B cell (primary cell): Measurements from ENCODE around the gene DPP10. TPM values are rescaled to one million over a fixed set of nuclear protein-coding genes. Genes with fewer than 3 reads are reported as not detected.

Experiments used
- ATAC-seq: fragments of 200-7000 bp; cut with Tn5 transposase; one replicate; pipeline ENCODE4 v1.10.0; 2021; ENCODE audit warnings: low read depth, mild to moderate bottlenecking, moderate number of reproducible peaks, moderate library complexity
- CTCF ChIA-PET: fragments of 350-600 bp; sonication (Branson Sonifier 250); formaldehyde crosslinking; loops from one replicate; lab custom pipeline; 2021; ENCODE audit warnings: antibody characterized with exemption, inconsistent platforms; lab: Charles Lee
- POLR2A ChIA-PET: fragments of 350-600 bp; sonication (Branson Sonifier 250); formaldehyde crosslinking; loops from one replicate; lab custom pipeline; 2021; ENCODE audit warnings: antibody characterized with exemption; lab: Charles Lee
- DNase-seq: peaks from one replicate; pipeline ENCODE4 v3.0.0; 2013
- H2AFZ ChIP-seq: 2 replicates; pipeline ENCODE4 v1.6.1; 2012; ENCODE audit warnings: mild to moderate bottlenecking, low read depth, low read length; ENCODE audit not compliant: insufficient read depth, poor library complexity, severe bottlenecking
- H3K27ac ChIP-seq, 2 donors: 1 replicate in 1 of 2; 2 replicates in 1 of 2; pipeline ENCODE4 v1.5.1; 2012 to 2013; ENCODE audit warnings: low read length in 2 of 2, mild to moderate bottlenecking in 2 of 2, moderate library complexity in 1 of 2
- H3K27me3 ChIP-seq, 4 experiments: fragments of 200-600 bp in 1 of 4; sonication (generic) in 1 of 4; replicated peaks in 1 of 4; 1 replicate in 2 of 4; 2 replicates in 2 of 4; pipeline versions ENCODE4 v1.6.1 to v1.7.0; 2013 to 2016; ENCODE audit warnings: low read length in 3 of 4, mild to moderate bottlenecking in 2 of 4, mixed read lengths in 1 of 4, moderate library complexity in 1 of 4; ENCODE audit not compliant: insufficient read depth in 4 of 4, control insufficient read depth in 3 of 4; ENCODE audit errors: control extremely low read depth in 1 of 4
- H3K36me3 ChIP-seq, 2 experiments: replicated peaks in 1 of 2; 1 replicate in 1 of 2; 2 replicates in 1 of 2; pipeline versions ENCODE4 v1.6.1 to v1.7.1; 2013; ENCODE audit warnings: low read length in 1 of 2; ENCODE audit not compliant: insufficient read depth in 2 of 2, control insufficient read depth in 1 of 2; ENCODE audit errors: control extremely low read depth in 1 of 2, extremely low read depth in 1 of 2
- H3K4me1 ChIP-seq, 2 donors: fragments of 200-600 bp in 1 of 2; sonication (generic) in 1 of 2; 1 replicate in 1 of 2; 2 replicates in 1 of 2; pipeline versions ENCODE4 v1.5.1 to v1.6.1; 2013 to 2017; ENCODE audit warnings: low read length in 2 of 2; ENCODE audit not compliant: control insufficient read depth in 2 of 2, insufficient read depth in 2 of 2
- H3K4me2 ChIP-seq: replicated peaks from 2 replicates; pipeline ENCODE3; 2012; ENCODE audit warnings: mild to moderate bottlenecking, low read depth, low read length; ENCODE audit not compliant: poor library complexity, severe bottlenecking
- H3K4me3 ChIP-seq, 5 experiments: fragments of 200-600 bp in 1 of 5; sonication (generic) in 1 of 5; 1 replicate in 3 of 5; 2 replicates in 2 of 5; pipeline versions ENCODE4 v1.5.1 to v1.7.0; 2011 to 2016; ENCODE audit warnings: low read length in 4 of 5, mild to moderate bottlenecking in 4 of 5, low read depth in 2 of 5, control low read depth in 1 of 5, moderate library complexity in 1 of 5; ENCODE audit not compliant: insufficient read depth in 1 of 5; ENCODE audit errors: control extremely low read depth in 1 of 5, extremely low read depth in 1 of 5
- H3K79me2 ChIP-seq: fragments of 200-600 bp; sonication (generic); one replicate; pipeline ENCODE4 v1.6.0; 2016; ENCODE audit warnings: low read length; ENCODE audit not compliant: control insufficient read depth, insufficient read depth
- H3K9ac ChIP-seq: fragments of 200-600 bp; sonication (generic); 2 replicates; pipeline ENCODE4 v1.6.1; 2017; ENCODE audit warnings: mild to moderate bottlenecking, low read length, moderate library complexity
- H3K9me3 ChIP-seq, 3 donors: one replicate each; pipeline versions ENCODE4 v1.6.1 to v1.7.1; 2013; ENCODE audit warnings: low read length in 2 of 3; ENCODE audit not compliant: control insufficient read depth in 2 of 3, insufficient read depth in 1 of 3; ENCODE audit errors: control extremely low read depth in 1 of 3
- H4K20me1 ChIP-seq: 2 replicates; pipeline ENCODE4 v1.6.0; 2012; ENCODE audit warnings: mild to moderate bottlenecking, low read length; ENCODE audit not compliant: insufficient read depth, control insufficient read depth, poor library complexity, severe bottlenecking
- H3K27ac Mint-ChIP-seq: one replicate; pipeline ENCODE4 v1.8.0; 2021; ENCODE audit warnings: mixed read lengths
- H3K27me3 Mint-ChIP-seq: one replicate; pipeline ENCODE4 v1.8.0; 2021; ENCODE audit warnings: mixed read lengths
- H3K4me1 Mint-ChIP-seq: one replicate; pipeline ENCODE4 v1.8.0; 2021; ENCODE audit warnings: mixed read lengths
- H3K4me3 Mint-ChIP-seq: one replicate; pipeline ENCODE4 v1.8.0; 2021; ENCODE audit warnings: mixed read lengths
- H3K9me3 Mint-ChIP-seq: one replicate; pipeline ENCODE4 v1.8.0; 2022; ENCODE audit warnings: mixed read lengths; ENCODE audit not compliant: insufficient read depth
- EZH2 ChIP-seq: IDR thresholded peaks from 2 replicates; pipeline ENCODE4 v1.6.1; 2012; ENCODE audit warnings: borderline replicate concordance, low read depth, mild to moderate bottlenecking, moderate library complexity, low read length; ENCODE audit not compliant: insufficient read depth, poor library complexity, severe bottlenecking
- WGBS: methylation state at CpG from one replicate; pipeline ENCODE4 v1.1.5; 2013; ENCODE audit warnings: missing lambda C conversion rate; ENCODE audit not compliant: insufficient coverage; 5-methylcytosine and 5-hydroxymethylcytosine counted together
- intact Hi-C: fragments of 100-400 bp; cut with micrococcal nuclease; formaldehyde crosslinking; loops from one replicate; pipeline ENCODE4 v1.10.0; 2022
- polyA plus RNA-seq: library from polyadenylated mRNA; depleted of rRNA; stranded (reverse); fragments of >200 nt; gene quantifications from 2 replicates; pipeline ENCODE4 v1.2.3, GENCODE V29; 2012
- total RNA-seq, 2 donors: library from RNA; stranded (reverse); fragments of 120-200 nt in 1 of 2; gene quantifications; 1 replicate in 1 of 2; 2 replicates in 1 of 2; pipeline versions ENCODE4 v1.2.3 to v1.2.4, GENCODE V29; 2013 to 2022
- TF ChIP-seq, protein P1 (sequence below): fragments of 200-600 bp; IDR thresholded peaks from one replicate; pipeline ENCODE4 v1.8.0; 2022; ENCODE audit warnings: antibody characterized with exemption, mild to moderate bottlenecking

The DPP10 gene
- total and polyA plus RNA-seq, 2 donors (not counting 1 experiment from before 2014, with no cell fraction given): not detected

DNA sequence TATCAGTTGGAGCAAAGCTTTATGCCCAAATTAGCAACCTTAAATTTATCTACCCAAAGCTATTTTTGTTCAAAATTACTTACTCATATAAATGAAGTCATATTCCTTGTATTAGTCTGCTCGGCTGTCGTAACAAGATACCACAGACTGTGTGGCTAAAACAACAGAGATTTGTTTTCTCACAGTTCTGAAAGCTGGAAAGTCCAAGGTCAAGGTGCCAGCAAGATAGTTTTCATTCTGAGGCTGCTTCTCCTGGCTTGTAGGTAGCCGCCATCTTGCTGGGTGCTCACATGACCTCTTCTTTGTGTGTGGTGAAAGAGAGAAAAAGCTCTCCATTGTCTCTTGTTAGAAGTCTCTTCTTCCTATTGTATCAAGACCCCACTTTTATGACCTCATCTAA is 15.7 kb upstream of the DPP10 start:
- Histone ChIP-seq H3K27me3 (no peaks in the 10 kb centered on the region), H3K4me1 (no peaks in the 10 kb centered on the region), H3K36me3 (no peaks in the 10 kb centered on the region), H3K79me2 (no peaks in the 10 kb centered on the region), H3K9me3 (no peaks in the 10 kb centered on the region), H2AFZ (no peak overlapping the region), H3K9ac (no peak overlapping the region), H3K4me3 (no peak overlapping the region), H3K4me2 (no peak overlapping the region), H4K20me1 (no peaks in the 10 kb centered on the region), H3K27ac (no peak overlapping the region)
- Mint-ChIP-seq H3K27ac (no peak overlapping the region), H3K4me3 (no peak overlapping the region), H3K27me3 (no peaks in the 10 kb centered on the region), H3K9me3 (no peaks in the 10 kb centered on the region), H3K4me1 (no peaks in the 10 kb centered on the region)
- 100% methylated on average over 2 of the region's 3 CpGs for WGBS
- intact Hi-C loops: no loop called here
- DNase-seq (no peak), ATAC-seq (no peak)
- CTCF ChIA-PET: no interaction called here
- TF ChIP-seq EZH2: no peak
- TF ChIP-seq, protein P1, sequence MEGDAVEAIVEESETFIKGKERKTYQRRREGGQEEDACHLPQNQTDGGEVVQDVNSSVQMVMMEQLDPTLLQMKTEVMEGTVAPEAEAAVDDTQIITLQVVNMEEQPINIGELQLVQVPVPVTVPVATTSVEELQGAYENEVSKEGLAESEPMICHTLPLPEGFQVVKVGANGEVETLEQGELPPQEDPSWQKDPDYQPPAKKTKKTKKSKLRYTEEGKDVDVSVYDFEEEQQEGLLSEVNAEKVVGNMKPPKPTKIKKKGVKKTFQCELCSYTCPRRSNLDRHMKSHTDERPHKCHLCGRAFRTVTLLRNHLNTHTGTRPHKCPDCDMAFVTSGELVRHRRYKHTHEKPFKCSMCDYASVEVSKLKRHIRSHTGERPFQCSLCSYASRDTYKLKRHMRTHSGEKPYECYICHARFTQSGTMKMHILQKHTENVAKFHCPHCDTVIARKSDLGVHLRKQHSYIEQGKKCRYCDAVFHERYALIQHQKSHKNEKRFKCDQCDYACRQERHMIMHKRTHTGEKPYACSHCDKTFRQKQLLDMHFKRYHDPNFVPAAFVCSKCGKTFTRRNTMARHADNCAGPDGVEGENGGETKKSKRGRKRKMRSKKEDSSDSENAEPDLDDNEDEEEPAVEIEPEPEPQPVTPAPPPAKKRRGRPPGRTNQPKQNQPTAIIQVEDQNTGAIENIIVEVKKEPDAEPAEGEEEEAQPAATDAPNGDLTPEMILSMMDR: no peak
- POLR2A ChIA-PET: no interaction called here

DNA sequence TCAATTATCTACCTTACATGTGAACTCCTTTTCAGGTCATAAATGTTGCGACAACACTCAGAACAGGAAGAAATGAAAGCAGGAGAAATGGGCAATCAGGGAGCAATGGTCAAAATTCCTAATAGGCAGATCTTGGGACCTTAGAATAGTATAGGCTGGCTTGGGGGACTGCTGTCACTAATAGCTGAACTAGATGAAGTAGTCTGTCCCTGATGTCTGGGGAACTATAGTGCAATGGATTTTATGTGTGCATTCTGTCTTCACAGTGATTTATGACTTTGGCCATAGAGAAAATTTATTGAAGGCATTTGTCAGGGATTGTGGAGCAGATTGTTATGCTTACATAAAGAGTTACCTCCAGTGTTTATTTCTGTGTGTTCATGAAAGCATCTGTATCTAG is 6.1 kb upstream of the DPP10 start:
- no peak overlapping the region for H3K27ac Mint-ChIP-seq
- intact Hi-C loops: no loop called here
- H3K27me3 ChIP-seq: no peaks in the 10 kb centered on the region
- no peaks in the 10 kb centered on the region for H3K79me2 ChIP-seq
- no peaks in the 10 kb centered on the region for H3K9me3 Mint-ChIP-seq
- WGBS: 100% methylated on average over 1 of the region's 1 CpG
- CTCF ChIA-PET: no interaction called here
- DNase-seq (no peak), ATAC-seq (no peak)
- H3K4me3 Mint-ChIP-seq: no peak overlapping the region
- H3K27ac ChIP-seq: no peak overlapping the region
- no peaks in the 10 kb centered on the region for H3K9me3 ChIP-seq
- no peaks in the 10 kb centered on the region for H4K20me1 ChIP-seq
- POLR2A ChIA-PET: no interaction called here
- H3K4me2 ChIP-seq: no peak overlapping the region
- no peaks in the 10 kb centered on the region for H3K4me1 ChIP-seq
- no peak overlapping the region for H3K9ac ChIP-seq
- no peak overlapping the region for H2AFZ ChIP-seq
- TF ChIP-seq, protein P1: no peak
- no peak for TF ChIP-seq EZH2
- H3K4me3 ChIP-seq: no peak overlapping the region
- no peaks in the 10 kb centered on the region for H3K4me1 Mint-ChIP-seq
- H3K36me3 ChIP-seq: no peaks in the 10 kb centered on the region
- peaks cover 4% of the 10 kb centered on the region for H3K27me3 Mint-ChIP-seq
